SH-SY5Y (cell line): Measurements from ENCODE around the gene RELB.

Experiments used
- GATA2 ChIP-seq: IDR thresholded peaks from 2 replicates; pipeline ENCODE4 v1.6.1; 2011; ENCODE audit warnings: mild to moderate bottlenecking, low read depth, low read length
- GATA3 ChIP-seq: IDR thresholded peaks from 2 replicates; pipeline ENCODE4 v1.6.1; 2011; ENCODE audit warnings: low read depth, mild to moderate bottlenecking, low read length, moderate library complexity

DNA sequence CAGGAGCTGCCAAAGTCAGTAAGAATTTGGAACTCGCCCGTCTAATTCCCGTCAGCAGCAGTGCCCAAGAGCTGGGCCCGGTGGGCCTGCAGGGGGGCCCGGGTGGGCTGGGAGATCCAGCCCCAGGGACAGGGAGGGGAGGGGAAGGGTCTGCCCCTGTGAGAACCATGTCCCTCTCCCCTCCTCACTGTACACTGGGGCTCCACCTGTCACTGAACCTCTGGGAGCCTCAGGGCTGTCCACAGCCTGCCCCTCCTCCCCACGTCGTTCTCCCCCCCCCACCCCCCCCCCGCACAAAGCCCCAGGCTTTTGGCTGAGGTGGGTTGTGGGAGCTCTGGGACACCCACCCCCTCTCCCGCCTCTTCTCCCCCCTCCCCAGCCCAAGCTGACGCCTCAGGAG is 66.8 kb downstream of the RELB start:
- TF ChIP-seq GATA2, result no peak
- TF ChIP-seq GATA3, result no peak
